Endothelial cell of umbilical vein (primary cell): ENCODE measurements around the gene SLC35F3. TPM values are rescaled to one million over a fixed set of nuclear protein-coding genes. Genes with fewer than 3 reads are reported as not detected.

Experiments used
- BruUV-seq: library from RNA; stranded (reverse); fragments of 400-500 nt; replicated peaks from 2 replicates; lab custom pipeline; 2021; lab: Mats Ljungman, UMichigan
- CTCF ChIA-PET: fragments of 300-600, 350-600 bp; sonication (Branson Sonifier 250); formaldehyde crosslinking; loops from one replicate; lab custom pipeline; 2021; ENCODE audit warnings: antibody characterized with exemption, inconsistent platforms; lab: Charles Lee
- POLR2A ChIA-PET: fragments of 300-600, 350-600 bp; sonication (Branson Sonifier 250); formaldehyde crosslinking; loops from one replicate; lab custom pipeline; 2021; ENCODE audit warnings: antibody characterized with exemption, inconsistent platforms; lab: Charles Lee
- DNase-seq: peaks from one replicate; pipeline ENCODE4 v3.0.0-alpha.2; 2011; ENCODE audit warnings: low read depth, low spot score
- FAIRE-seq: peaks from 2 replicates; lab custom pipeline; 2011; peaks lifted over from hg19 to GRCh38; lab: Jason Lieb, UNC
- H2AFZ ChIP-seq: 2 replicates; pipeline ENCODE4 v1.6.0; 2012; ENCODE audit warnings: low read depth, low read length, control low read depth, inconsistent platforms
- H3K27ac ChIP-seq: 2 replicates; pipeline ENCODE4 v1.5.1; 2011; ENCODE audit warnings: low read depth, mild to moderate bottlenecking, control low read depth, low read length, moderate library complexity; ENCODE audit not compliant: insufficient read depth
- H3K27me3 ChIP-seq, 2 experiments: 2 replicates each; pipeline versions ENCODE4 v1.6.0 to v1.6.1; 2011; ENCODE audit warnings: low read length in 2 of 2, mixed read lengths in 1 of 2; ENCODE audit not compliant: control insufficient read depth in 2 of 2, insufficient read depth in 2 of 2
- H3K36me3 ChIP-seq, 2 experiments: 2 replicates in 1 of 2; 3 replicates in 1 of 2; pipeline ENCODE4 v1.5.1; 2011; ENCODE audit warnings: low read length in 2 of 2, mild to moderate bottlenecking in 1 of 2, moderate library complexity in 1 of 2; ENCODE audit not compliant: control insufficient read depth in 2 of 2, insufficient read depth in 2 of 2; ENCODE audit errors: extremely low read depth in 1 of 2
- H3K4me1 ChIP-seq: 3 replicates; pipeline ENCODE4 v1.5.1; 2011; ENCODE audit warnings: mild to moderate bottlenecking, low read length; ENCODE audit not compliant: control insufficient read depth, insufficient read depth; ENCODE audit errors: extremely low read depth
- H3K4me2 ChIP-seq: 2 replicates; pipeline ENCODE4 v1.6.1; 2011; ENCODE audit warnings: low read length, control low read depth, mixed read lengths; ENCODE audit not compliant: insufficient read depth
- H3K4me3 ChIP-seq, 3 experiments: fragments of 200-600 bp in 1 of 3; sonication (generic), shearing (Covaris generic) in 1 of 3; replicated peaks in 1 of 3; 2 replicates each; pipeline ENCODE4 v1.5.1; 2011 to 2016; ENCODE audit warnings: control low read depth in 3 of 3, low read length in 3 of 3, mild to moderate bottlenecking in 2 of 3, inconsistent platforms in 1 of 3, low read depth in 1 of 3, moderate library complexity in 1 of 3; ENCODE audit not compliant: insufficient read depth in 1 of 3
- H3K79me2 ChIP-seq: 2 replicates; pipeline ENCODE4 v1.6.0; 2012; ENCODE audit warnings: low read length, inconsistent platforms; ENCODE audit not compliant: control insufficient read depth, insufficient read depth
- H3K9ac ChIP-seq: replicated peaks from 2 replicates; pipeline ENCODE3; 2011; ENCODE audit warnings: low read length, control low read depth; ENCODE audit not compliant: insufficient read depth; ENCODE audit errors: extremely low read depth
- H3K9me1 ChIP-seq: replicated peaks from 3 replicates; pipeline ENCODE4 v1.6.0; 2011; ENCODE audit warnings: mild to moderate bottlenecking, low read length; ENCODE audit not compliant: control insufficient read depth, insufficient read depth; ENCODE audit errors: extremely low read depth
- H3K9me3 ChIP-seq: replicated peaks from 2 replicates; pipeline ENCODE4 v1.5.1; 2012; ENCODE audit warnings: low read length, inconsistent platforms; ENCODE audit not compliant: control insufficient read depth, insufficient read depth
- H4K20me1 ChIP-seq: replicated peaks from 2 replicates; pipeline ENCODE3; 2011; ENCODE audit warnings: mild to moderate bottlenecking, low read length; ENCODE audit not compliant: control insufficient read depth, insufficient read depth; ENCODE audit errors: extremely low read depth
- EZH2 ChIP-seq: IDR thresholded peaks from 2 replicates; pipeline ENCODE4 v1.6.1; 2012; ENCODE audit warnings: borderline replicate concordance, low read depth, mild to moderate bottlenecking, moderate library complexity, low read length, inconsistent platforms; ENCODE audit not compliant: severe bottlenecking
- FOS ChIP-seq: IDR thresholded peaks from 2 replicates; pipeline ENCODE4 v1.6.1; 2011; ENCODE audit warnings: mild to moderate bottlenecking, low read length, moderate library complexity, borderline replicate concordance; ENCODE audit not compliant: insufficient read depth
- GATA2 ChIP-seq: IDR thresholded peaks from 2 replicates; pipeline ENCODE4 v1.7.0; 2011; ENCODE audit warnings: low read depth, mild to moderate bottlenecking, moderate library complexity, mixed read lengths, low read length; ENCODE audit not compliant: insufficient read length, insufficient read depth
- JUN ChIP-seq: IDR thresholded peaks from 2 replicates; pipeline ENCODE4 v1.6.1; 2011; ENCODE audit warnings: borderline replicate concordance, low read depth; ENCODE audit not compliant: insufficient read length, insufficient read depth
- MYC ChIP-seq: IDR thresholded peaks from one replicate; pipeline ENCODE4 v1.6.1; 2011; ENCODE audit warnings: mild to moderate bottlenecking, low read depth, low read length
- POLR2A ChIP-seq: IDR thresholded peaks from 2 replicates; pipeline ENCODE4 v1.6.1; 2012; ENCODE audit warnings: low read depth, mild to moderate bottlenecking, control low read depth, low read length
- POLR2AphosphoS5 ChIP-seq: IDR thresholded peaks from 2 replicates; pipeline ENCODE4 v1.6.1; 2012; ENCODE audit warnings: low read depth, mild to moderate bottlenecking, control low read depth, low read length, moderate library complexity; ENCODE audit not compliant: insufficient read depth
- dilution Hi-C: fragments of 300-500 bp; cut with MboI; formaldehyde crosslinking; loops from one replicate; pipeline ENCODE4 v1.15.0; 2019; ENCODE audit warnings: low sequenced_read_pairs; ENCODE audit not compliant: extremely low pct_ligation_motif_present
- intact Hi-C: fragments of 100-400 bp; cut with micrococcal nuclease; formaldehyde crosslinking; loops from one replicate; pipeline ENCODE4 v1.10.0; 2022
- polyA plus RNA-seq, 4 experiments: library from polyadenylated mRNA; depleted of rRNA in 3 of 4; stranded (reverse) in 3 of 4; unstranded in 1 of 4; fragments of >200 nt; gene quantifications; 2 replicates each; pipeline versions ENCODE4 v1.2.1 to v1.2.3, GENCODE V29; 2011 to 2012; ENCODE audit warnings: missing spikeins in 1 of 4
- total RNA-seq: library from RNA; stranded (reverse); gene quantifications from 2 replicates; pipeline ENCODE4 v1.2.3, GENCODE V29; 2021
- TF ChIP-seq, protein P1 (sequence below), 2 donors: IDR thresholded peaks; 1 replicate in 1 of 2; 2 replicates in 1 of 2; pipeline ENCODE4 v1.5.1; 2011; ENCODE audit warnings: low read length in 2 of 2, mild to moderate bottlenecking in 2 of 2, moderate library complexity in 2 of 2, control low read depth in 1 of 2, inconsistent platforms in 1 of 2, low read depth in 1 of 2; ENCODE audit not compliant: insufficient read depth in 1 of 2; ENCODE audit errors: extremely low read depth in 1 of 2
- TF ChIP-seq, protein P2 (sequence below): IDR thresholded peaks from 2 replicates; pipeline ENCODE4 v1.6.1; 2011; ENCODE audit not compliant: insufficient read depth, insufficient read length

The SLC35F3 gene
- total and polyA plus RNA-seq, 2 donors (not counting 3 experiments of a cell fraction or from before 2014, with no cell fraction given): not detected

DNA sequence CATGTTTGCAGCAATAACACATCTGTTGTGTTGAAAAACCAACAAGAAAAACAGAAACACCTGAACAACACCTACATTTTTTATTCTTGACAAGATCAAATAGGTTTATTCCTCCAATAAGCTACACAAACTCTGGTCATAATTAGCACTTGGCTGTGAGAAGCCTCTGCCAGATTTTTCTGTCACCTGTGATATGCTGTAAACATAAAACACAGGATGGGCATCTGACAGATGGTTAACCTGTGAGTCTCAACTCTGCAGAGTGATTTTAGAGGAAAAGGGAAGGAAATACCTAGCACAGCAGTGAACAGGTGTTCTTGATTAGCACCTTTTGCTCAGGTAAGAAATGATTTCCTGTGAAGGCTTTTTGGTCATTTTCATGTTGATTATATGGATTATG lies 293.4 kb downstream of the SLC35F3 start:
- no peak overlapping the region for H3K4me2 ChIP-seq
- H3K79me2 ChIP-seq: no peaks in the 10 kb centered on the region
- no peaks in the 10 kb centered on the region for H4K20me1 ChIP-seq
- no peak overlapping the region for H3K4me3 ChIP-seq
- no TSS peak for BruUV-seq
- ChIA-PET CTCF (no interaction called here), POLR2A (no interaction called here)
- no peaks in the 10 kb centered on the region for H3K9me1 ChIP-seq
- H3K9ac ChIP-seq: no peak overlapping the region
- no peak for TF ChIP-seq EZH2
- H3K36me3 ChIP-seq: no peaks in the 10 kb centered on the region
- intact Hi-C loops (no loop called here), dilution Hi-C loops (no loop called here)
- H3K27me3 ChIP-seq: no peaks in the 10 kb centered on the region
- H3K9me3 ChIP-seq: no peaks in the 10 kb centered on the region
- no peak for DNase-seq
- no peak overlapping the region for H3K27ac ChIP-seq
- no peak overlapping the region for H2AFZ ChIP-seq
- no peaks in the 10 kb centered on the region for H3K4me1 ChIP-seq
- FAIRE-seq: no peak

DNA sequence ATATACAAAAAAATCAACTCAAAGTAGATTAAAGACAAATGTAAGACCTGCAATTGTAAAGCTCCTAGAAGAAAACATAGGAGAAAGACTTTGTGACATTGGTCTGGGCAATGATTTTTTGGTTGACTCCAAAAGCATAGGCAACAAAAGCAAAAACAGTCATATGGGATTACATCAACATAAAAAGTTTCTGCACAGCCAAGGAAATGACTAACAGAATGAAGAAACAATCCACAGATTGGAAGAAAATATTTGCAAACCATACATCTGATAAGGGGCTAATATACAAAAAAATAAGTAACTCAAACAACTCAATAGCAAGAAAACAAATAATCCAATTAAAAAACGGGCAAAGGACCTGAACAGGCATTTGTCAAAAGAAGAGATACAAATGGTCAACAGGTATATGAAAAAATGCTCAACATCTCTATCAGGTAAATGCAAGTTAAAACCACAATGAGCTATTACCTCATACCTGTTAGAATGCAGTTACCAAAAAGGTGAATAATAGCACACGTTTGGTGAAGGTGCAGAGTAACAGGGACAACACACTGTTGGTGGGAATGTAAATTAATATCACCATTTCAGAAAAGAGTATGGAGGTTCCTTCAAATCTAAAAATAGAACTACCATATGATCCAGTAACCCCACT lies 295.1 kb downstream of the SLC35F3 start:
- Histone ChIP-seq H3K4me1 (no peaks in the 10 kb centered on the region), H3K9me1 (no peaks in the 10 kb centered on the region), H2AFZ (no peak overlapping the region), H4K20me1 (no peaks in the 10 kb centered on the region), H3K4me2 (no peak overlapping the region), H3K4me3 (no peak overlapping the region), H3K79me2 (no peaks in the 10 kb centered on the region), H3K27me3 (no peaks in the 10 kb centered on the region), H3K9me3 (no peaks in the 10 kb centered on the region), H3K9ac (no peak overlapping the region), H3K36me3 (no peaks in the 10 kb centered on the region), H3K27ac (no peak overlapping the region)
- CTCF ChIA-PET: no interaction called here
- DNase-seq (no peak), FAIRE-seq (no peak)
- dilution Hi-C loops: no loop called here
- POLR2A ChIA-PET: no interaction called here
- no TSS peak for BruUV-seq
- intact Hi-C loops: no loop called here
- TF ChIP-seq, protein P1, sequence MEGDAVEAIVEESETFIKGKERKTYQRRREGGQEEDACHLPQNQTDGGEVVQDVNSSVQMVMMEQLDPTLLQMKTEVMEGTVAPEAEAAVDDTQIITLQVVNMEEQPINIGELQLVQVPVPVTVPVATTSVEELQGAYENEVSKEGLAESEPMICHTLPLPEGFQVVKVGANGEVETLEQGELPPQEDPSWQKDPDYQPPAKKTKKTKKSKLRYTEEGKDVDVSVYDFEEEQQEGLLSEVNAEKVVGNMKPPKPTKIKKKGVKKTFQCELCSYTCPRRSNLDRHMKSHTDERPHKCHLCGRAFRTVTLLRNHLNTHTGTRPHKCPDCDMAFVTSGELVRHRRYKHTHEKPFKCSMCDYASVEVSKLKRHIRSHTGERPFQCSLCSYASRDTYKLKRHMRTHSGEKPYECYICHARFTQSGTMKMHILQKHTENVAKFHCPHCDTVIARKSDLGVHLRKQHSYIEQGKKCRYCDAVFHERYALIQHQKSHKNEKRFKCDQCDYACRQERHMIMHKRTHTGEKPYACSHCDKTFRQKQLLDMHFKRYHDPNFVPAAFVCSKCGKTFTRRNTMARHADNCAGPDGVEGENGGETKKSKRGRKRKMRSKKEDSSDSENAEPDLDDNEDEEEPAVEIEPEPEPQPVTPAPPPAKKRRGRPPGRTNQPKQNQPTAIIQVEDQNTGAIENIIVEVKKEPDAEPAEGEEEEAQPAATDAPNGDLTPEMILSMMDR (IDR thresholded peaks at IDR 0.05; ENCODE audit: extremely low read depth in 1 of 2, insufficient read depth in 1 of 2, low read depth in 1 of 2, low read length in 2 of 2): no peak
- TF ChIP-seq EZH2 (no peak), POLR2AphosphoS5 (no peak), JUN (no peak), POLR2A (no peak), MYC (no peak), FOS (no peak), GATA2 (no peak)
- TF ChIP-seq, protein P2, sequence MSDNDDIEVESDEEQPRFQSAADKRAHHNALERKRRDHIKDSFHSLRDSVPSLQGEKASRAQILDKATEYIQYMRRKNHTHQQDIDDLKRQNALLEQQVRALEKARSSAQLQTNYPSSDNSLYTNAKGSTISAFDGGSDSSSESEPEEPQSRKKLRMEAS: no peak
